OCI-LY7 (cell line): ENCODE measurements around the gene NEK2.

Experiments used
- EZH2phosphoT487 ChIP-seq: fragments of 200-600 bp; sonication (generic); IDR thresholded peaks from 2 replicates; pipeline ENCODE4 v1.6.1; 2018; ENCODE audit warnings: low read depth, borderline replicate concordance, mild to moderate bottlenecking, mixed run types, antibody characterized with exemption, low read length, moderate library complexity, mixed read lengths
- TF ChIP-seq, protein P1 (sequence below): fragments of 200-600 bp; sonication (generic); conservative IDR thresholded peaks from 2 replicates; pipeline ENCODE4 v1.5.1; 2014; ENCODE audit warnings: mild to moderate bottlenecking, antibody characterized with exemption, low read length, moderate library complexity, mixed read lengths

DNA sequence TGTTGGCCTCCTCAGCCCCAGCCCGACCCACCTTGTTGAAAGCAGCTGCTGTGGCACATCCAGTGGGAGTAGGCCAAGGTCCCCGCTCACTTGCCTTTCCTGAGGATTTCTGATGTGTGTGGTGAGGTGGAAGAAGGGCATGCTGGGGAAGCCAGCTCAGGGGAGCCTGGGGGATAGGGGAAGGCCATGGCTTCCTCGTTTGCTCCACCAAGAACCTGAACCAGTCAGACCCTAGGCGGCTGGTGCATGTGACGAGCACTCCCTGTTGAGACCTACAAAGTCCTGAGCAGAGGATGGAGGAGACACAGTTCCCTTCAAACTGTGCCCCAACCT lies 58.5 kb downstream of the NEK2 start:
- TF ChIP-seq, protein P1, sequence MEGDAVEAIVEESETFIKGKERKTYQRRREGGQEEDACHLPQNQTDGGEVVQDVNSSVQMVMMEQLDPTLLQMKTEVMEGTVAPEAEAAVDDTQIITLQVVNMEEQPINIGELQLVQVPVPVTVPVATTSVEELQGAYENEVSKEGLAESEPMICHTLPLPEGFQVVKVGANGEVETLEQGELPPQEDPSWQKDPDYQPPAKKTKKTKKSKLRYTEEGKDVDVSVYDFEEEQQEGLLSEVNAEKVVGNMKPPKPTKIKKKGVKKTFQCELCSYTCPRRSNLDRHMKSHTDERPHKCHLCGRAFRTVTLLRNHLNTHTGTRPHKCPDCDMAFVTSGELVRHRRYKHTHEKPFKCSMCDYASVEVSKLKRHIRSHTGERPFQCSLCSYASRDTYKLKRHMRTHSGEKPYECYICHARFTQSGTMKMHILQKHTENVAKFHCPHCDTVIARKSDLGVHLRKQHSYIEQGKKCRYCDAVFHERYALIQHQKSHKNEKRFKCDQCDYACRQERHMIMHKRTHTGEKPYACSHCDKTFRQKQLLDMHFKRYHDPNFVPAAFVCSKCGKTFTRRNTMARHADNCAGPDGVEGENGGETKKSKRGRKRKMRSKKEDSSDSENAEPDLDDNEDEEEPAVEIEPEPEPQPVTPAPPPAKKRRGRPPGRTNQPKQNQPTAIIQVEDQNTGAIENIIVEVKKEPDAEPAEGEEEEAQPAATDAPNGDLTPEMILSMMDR = no peak
- no peak for TF ChIP-seq EZH2phosphoT487
